Testis (tissue), 2 donors: Measurements from ENCODE around the gene IFIT1B.

Experiments
- CTCF ChIP-seq, 3 experiments: fragments of 450-650 bp in 2 of 3; fragments of 200-600 bp in 1 of 3; sonication (generic) in 1 of 3; IDR thresholded peaks; one replicate each; pipeline ENCODE4 v1.5.1; 2016 to 2019; ENCODE audit warnings: antibody characterized with exemption in 3 of 3, mild to moderate bottlenecking in 2 of 3, moderate library complexity in 1 of 3
- POLR2A ChIP-seq: fragments of 450-650 bp; IDR thresholded peaks from one replicate; pipeline ENCODE4 v1.6.1; 2017; ENCODE audit warnings: antibody characterized with exemption, mild to moderate bottlenecking, moderate library complexity

- TF ChIP-seq CTCF (IDR thresholded peaks at IDR 0.05), result no peak
- no peak for TF ChIP-seq POLR2A
Measured at GRCh38 chr10:89428877-89429276, 51.0 kb downstream of the IFIT1B start.
